GM21576 (cell line): ENCODE measurements around the gene PDLIM1.
A peak's percentile ranks its signal among the peaks of the same experiment; 100 is the strongest.

ENCODE experiments used
- ATAC-seq: cut with Tn5 transposase; IDR thresholded peaks from one replicate; pipeline ENCODE4 v1.9.1; 2021; ENCODE audit warnings: mild to moderate bottlenecking, moderate library complexity; ENCODE audit not compliant: unreplicated experiment

Gene PDLIM1

DNA sequence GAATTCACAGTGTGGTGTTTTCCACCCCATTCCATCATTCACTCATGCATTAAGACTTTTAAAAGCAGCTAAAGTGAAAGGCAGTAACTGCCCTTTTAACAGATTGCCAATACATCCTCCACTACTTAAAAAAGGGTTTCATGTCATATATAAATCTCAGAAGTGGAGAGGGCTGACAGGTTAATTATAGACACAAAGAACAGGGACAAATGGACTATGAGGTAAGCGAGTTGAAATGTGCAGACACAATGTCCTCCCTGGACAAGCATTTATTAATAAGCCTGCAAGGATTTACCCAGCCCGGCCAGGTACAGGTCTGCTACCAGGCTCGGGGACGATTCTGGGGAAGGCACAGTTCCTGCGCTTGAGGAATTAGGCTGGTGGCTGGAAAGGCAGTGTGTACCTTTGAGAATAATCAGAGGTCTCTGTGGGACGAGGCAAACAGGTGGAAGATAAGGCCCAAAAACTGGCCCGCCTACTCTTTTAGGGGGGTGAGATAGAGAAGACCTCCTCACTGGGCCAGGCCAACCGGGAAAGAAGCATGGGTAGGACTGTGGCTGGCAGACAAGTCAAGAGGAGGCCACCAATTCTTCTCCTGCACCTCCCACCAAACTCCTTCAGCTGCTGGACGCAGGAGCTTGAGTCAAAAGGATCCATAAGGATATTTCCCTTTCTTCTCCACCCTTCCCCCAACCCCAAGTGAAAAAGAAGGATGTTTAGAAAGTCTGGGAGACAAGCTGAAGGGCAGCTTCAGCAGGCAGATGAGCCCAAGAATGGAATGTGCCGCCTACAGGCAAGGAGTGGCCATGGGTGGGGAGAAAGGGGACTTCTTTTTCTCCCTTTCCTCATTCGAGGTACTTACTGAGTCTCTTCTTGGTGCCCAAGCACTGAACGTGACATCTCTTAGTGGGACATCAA is 1.5 kb downstream of the PDLIM1 start:
- no peak for ATAC-seq

DNA sequence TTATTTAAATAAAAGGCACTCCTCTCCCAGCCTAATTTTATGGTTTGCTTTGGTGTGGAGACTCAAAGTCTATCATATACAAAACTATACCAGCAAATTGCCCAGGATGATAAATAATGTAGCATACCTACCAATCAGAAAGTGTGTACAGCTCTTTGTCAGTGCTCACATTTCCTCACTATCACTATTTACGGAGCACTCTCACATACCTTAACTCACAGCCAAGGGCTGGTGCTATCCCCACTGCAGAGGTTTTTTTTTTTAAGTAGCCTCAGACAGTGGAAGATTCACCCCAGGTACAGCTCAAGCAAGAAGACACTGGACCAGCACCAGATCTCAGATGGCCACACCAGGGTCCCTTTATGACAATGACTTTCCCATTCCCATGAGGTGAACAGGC is 2.5 kb downstream of the PDLIM1 start:
- ATAC-seq = no peak

DNA sequence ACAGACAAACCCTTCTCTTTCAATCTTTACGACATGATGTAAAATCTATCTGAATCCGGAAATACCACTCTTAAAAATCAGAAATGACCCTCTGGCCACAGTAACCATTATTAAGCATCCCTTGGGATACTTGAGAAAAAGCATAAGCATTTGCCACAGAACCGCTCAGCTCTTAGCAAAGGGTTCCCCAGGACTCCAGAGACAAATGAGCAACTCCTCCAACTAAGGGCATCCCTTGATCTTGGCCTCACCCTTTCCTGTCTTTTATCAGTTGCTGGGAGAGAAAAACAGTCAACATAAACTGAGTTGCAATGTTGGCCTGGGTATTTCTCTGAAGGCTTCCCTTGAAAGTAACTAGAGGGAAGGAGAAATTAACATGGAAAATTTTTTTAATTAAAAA is 3.5 kb downstream of the PDLIM1 start:
- no peak for ATAC-seq

DNA sequence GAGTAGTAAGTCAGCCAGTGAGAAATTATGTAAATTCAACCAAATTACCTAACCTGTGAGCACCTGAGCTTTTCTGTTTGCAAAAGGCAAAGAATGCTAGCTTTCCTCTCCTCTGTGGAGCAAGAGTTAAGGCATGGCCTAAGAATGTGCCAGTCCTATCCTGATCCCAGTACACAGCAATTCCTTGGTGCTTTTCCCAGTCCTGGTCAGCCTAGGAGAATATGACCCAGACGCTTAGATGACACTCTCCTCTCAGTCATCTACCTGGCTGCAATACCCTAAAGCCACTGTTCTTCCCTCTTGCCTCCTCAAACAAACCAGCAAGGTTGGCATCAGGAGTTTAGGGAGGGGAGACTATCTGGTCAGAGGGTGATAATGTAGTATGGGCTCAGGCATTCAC is 4.1 kb downstream of the PDLIM1 start:
- no peak for ATAC-seq

DNA sequence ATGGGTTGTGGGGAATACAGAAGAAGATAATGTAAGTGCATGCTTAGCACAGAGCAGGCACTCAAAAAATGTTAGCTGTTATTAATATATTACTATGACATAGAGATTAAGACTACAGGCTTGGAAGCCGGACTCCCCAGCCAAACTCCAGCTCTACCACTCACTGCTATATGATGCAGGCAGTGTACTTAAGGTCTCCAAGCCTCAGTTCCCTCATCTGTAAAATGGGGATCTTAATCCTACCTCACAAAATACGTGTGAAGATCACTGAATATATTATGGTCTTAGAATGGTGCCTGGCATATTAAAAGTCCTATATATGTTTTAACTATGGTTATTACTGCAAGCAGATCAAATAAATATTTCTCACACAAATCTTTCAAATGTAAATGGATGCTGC is 5.2 kb downstream of the PDLIM1 start:
- no peak for ATAC-seq

DNA sequence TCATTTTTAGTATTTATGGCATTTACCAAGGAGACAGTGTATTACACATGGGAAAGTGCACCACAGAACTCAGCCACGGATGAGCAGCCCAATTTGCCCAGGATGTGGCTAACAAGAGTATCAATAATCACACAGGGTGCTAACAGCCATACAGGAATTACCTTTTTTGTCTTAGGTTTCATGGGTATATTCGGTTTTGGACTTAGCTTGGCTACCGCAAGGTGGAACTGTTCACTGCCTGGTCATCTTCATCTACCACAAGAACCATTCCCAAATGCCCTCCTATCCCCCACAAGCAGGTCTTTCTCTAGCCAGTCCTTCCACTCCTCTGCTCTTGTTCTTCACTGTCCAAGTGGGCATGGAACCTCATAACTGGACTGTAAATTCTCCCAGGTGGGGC is 6.0 kb downstream of the PDLIM1 start:
- ATAC-seq = no peak

DNA sequence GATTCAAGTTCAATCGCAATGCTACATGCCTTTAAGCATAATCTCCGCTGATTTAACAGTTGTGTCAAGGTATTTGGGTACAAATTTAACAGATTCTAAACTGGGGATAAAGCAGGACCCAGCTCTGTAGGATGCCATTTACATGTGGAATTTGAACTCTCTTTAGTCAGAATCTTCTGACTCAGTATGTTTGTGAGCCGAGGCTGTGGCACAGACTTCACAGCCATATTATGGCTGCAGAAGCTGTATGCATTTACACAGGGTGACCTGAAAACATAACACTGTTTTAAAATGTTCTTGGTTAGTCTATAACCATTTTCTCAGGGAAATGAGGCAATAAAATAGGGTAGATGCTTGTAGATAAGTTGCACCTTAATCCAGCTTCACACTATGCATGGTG is 8.7 kb downstream of the PDLIM1 start:
- no peak for ATAC-seq

DNA sequence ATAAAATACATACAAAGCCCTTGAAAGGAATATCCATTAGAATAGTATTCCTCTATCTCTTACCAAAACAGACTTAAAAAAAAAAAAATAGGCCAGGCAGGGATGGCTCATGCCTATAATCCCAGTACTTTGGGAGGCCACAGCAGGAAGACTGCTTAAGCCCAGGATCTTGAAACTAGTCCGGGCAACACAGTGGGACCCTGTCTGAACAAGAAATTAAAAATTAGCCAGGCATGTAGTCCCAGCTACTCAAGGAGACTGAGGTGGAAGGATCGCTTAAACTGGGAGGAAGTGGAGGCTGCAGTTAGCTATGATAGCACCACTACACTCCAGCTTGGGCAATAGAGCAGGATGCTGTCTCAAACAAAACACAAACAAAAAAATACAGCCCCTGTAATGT is 9.6 kb downstream of the PDLIM1 start:
- ATAC-seq = no peak

DNA sequence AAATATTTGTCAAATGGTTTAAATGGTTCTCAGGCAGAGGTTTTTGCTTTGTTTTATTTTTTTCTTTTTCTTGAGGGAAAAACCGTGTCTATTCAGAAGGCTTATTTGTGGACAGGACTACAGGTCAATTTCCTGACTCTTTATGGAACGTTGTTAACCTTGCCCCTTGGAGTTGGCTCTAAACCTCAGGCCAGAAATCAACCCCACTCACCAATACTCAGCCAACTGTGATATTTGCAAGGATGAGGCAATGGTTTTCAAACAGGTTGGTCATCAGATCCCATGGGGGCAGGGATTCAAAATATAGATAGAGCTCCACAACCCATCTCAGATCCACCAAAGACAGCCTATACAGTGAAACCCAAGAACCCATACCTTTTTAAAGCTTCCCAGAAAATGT is 10.2 kb downstream of the PDLIM1 start:
- ATAC-seq = no peak

DNA sequence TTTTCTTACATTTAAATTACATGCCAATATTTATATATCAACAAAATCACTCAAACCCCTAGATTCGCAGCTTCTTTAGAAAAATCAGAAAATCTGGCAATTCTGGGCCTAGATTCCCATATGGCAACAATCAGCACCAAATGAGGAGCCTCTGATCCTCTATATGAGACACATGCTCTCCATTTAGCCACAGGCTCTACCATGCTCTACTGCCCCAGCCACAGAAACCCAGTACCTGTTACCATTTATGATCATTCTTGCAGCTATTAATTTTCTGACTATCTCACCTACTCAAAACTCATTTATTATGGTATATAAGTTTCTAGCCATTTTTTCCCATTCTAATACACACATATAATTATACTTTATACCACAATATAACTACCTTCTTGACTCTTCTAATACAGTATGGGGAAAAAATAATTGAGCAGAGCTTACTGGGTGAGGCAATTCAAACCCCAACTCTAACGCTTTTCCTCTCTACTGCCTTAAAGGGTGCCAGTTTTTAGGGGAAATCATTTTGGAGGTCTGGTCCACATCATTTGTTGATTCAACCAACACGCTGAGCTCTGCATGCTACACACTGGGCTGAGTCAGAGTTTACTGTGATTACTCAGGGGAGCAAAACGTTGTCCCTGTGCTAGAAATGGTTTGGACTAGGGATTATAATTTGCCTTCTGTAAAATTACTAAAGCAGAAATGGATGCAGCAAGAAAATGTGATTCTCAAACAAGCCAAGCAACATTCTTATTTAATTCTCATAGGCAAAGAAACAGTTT is 11.6 kb downstream of the PDLIM1 start:
- no peak for ATAC-seq

DNA sequence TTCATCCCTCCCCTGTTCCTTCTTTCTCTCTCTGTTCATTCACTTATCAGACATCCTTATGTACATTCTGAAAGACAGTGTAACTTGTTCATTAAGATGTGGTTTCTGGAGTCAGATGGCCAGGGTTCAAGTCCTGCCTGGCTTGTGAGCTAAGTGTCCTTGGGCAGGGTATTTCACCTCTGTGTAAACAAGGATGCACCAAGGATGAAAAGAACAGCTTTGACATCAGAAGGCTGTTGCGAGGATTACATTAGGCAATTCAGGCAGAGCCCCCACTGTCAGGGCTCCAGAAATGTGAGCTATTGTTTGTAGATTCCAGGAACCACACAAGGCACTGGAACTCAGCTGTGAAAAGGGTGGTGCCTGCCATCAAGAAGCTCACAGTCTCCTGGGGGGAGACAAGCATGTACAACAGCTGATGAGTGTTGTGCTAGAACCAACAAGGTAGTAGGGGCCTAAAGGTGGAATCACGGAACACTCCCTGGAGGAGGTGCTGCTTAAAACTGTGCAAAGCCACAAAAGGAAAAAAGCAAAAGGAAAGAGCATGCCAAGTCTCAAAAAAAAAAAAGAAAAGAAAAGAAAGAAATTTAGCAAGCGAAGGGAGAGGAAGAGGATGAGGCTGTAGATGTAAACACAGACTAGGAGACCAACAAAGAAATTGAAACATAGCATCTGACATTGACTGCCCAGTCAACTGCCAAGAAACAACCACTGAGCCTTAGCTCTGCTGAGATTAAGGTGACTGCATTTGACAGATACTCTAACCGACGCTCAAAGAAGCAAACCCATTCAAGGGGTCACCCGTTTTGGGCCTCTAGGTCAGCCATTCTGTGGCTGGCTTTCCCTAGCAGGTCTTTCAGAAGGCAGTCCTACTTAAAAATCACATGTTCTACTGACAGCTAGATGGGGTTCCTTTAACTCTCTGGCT is 12.5 kb downstream of the PDLIM1 start:
- no peak for ATAC-seq

DNA sequence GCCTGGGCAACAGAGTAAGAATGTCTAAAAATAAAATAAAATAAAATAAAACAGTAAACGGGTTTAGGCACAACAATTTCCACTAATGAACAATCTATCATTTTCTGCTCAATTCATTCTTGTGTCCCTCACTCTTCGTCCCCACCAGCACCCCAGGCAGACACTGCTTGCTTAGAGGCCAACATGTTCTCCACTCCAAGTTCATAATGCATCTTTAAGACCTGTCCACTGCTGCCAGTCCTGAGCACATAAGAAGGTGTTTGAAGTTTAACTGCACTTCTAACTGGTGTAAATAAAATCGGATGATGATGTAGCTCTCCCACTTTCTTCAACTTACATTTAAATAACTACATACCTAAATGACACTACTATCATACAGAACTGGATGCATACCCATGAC is 13.2 kb downstream of the PDLIM1 start:
- ATAC-seq = no peak

DNA sequence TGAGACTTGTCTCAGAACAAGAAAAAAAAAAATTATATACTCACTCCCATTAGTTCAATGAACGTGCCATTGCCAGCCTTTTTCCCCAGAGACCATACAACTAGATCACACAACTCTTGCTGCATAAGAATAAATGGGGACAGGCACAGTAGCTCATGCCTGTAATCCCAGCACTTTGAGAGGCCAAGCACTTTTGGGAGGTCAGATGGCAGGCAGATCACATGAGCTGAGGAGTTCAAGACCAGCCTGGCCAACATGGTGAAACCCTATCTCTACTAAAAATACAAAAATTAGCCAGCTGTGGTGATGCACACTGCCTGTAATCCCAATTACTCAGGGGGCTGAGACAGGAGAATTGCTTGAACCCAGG is 13.6 kb downstream of the PDLIM1 start:
- ATAC-seq = no peak

DNA sequence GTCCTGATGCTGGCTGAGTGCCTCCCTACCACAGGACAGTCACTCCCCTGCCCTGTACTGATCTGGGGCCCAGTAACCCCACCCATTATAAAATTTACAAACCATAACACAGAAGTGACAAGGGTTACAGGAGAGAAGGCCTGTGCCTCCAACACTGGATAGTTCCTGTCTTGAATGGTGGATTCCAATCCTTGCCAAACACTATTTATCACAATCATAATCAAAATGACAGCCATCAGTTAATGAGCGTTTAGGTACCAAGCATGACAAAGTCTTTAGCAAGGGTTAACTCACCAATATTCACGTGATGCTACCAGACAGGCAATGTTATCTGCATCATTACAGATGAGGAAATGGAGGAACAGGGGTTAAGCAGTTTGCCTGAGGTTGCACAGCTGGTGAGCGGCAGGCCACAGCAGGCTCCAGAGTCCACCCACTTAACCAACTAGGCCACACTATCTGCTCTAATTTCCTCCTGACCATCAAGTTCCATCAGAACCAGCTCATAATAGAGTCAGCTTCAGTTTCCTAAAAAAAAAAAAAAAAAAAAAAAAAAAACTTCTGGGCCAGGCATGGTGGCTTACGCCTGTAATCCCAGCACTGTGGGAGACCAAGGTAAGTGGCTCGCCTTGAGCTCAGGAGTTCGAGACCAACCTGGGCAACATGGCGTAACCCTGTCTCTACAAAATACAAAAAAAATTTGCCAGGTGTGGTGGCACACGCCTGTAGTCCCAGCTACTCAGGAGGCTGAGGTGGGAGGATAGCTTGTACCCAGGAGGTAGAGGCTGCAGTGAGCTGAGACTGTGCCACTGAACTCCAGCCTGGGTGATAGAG is 14.2 kb downstream of the PDLIM1 start:
- ATAC-seq = no peak

DNA sequence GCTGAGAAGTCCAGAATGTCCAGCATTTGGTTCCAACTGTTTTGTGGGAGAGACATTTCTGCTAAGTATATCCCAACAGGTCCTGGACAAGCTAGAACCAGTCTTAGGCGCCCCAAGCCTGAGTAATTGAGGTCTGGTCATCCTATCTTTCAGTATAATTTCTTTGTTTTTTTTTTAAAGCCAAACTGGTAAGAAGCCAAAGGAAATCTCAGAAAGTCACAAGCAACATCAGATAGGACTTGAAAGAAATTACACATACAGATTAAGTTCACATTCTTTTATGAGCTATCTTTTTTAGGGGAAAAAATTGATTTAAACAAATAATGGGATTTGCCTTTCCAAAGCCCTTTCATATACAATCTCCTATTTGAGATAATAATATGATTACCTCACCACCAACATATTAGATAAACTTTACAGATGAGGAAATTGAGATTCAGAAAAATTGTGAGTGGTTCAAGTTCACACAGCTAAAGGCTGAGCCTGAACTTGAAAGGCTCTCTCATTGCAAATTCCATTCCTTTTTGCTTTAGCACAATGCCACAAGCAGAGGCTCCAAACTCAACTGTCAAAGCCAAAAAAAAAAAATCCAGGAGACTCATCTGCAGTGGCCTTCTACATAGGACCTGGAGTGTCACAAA is 15.0 kb downstream of the PDLIM1 start:
- ATAC-seq = no peak

DNA sequence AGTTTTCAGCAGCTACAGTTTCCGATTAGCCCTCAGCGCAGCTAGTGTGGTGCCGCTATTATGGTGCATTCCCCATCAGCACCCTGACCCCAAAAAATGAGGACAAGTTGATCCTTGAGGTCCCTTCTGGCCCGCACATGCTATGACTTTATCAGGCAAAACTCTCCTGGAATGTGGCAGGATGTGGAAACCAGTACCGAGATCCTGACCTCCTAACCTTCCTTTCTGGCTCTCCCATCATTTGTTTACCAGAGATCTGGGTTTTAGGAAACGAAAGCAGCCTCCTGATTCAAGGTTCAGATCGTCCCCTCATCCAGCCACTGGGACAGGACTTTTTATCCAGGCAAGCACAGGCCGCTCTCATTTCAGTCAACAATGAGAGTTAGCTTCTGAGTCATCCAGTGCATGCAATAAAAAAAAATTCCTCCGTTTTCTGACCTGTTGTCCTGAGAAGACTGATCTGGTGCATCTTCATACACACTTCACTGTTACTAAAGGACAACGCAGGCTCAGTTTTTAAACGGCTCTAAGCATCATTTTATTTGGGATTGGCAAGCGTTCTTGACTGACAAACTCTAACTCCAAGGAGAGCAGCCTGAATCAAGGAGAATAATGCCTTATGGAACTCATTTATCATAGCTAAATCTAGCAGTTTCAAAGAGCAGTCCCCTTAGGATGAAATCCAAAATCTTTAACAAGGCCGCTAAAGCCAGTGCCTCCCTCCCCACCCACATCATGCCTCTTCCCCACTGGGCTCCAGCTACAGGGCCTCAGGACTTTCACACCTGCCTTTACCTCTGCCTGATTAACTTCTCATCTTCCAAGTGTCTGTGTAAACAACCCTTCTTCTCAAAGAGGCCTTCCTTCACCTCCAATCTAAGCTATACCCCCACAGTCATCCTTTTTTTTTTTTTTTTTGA is 17.1 kb downstream of the PDLIM1 start:
- no peak for ATAC-seq

DNA sequence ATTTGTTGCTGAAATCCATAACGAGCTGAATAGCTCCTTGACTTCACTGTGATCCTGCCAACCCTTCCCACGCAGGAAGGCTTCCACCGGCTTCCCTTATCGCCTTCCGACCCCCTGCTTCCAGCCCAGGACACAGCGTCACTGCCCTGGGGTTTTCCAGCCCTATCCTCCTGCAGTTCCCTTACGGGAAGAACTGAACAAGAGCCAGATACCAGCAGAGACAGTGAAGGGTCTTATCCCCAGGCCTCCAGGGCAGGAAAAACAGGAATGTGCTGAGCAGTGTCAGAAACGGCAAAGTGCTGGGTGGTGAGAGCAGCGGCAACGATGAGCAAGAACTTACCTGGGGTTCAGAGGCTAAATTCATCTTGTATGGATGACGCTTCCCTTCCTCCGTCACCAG is 22.4 kb downstream of the PDLIM1 start:
- no peak for ATAC-seq

DNA sequence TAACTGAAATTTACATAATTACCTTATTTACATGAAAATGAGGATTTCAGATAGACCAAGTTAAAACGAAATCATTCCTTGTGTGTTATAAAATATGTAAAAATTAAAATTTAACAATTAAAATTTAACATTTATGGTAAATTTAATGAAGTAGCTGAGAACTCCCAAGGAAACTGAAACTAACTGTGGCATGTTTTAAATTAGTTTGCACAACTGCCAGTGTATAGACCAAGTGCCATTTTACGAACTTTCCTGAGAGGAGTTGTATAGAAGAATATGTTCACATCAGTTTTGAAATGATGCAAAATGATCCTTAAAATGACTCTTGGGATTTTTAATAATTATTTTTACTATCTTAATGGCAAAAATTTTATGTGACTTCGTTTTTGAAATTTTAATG is 23.6 kb downstream of the PDLIM1 start:
- ATAC-seq = no peak

DNA sequence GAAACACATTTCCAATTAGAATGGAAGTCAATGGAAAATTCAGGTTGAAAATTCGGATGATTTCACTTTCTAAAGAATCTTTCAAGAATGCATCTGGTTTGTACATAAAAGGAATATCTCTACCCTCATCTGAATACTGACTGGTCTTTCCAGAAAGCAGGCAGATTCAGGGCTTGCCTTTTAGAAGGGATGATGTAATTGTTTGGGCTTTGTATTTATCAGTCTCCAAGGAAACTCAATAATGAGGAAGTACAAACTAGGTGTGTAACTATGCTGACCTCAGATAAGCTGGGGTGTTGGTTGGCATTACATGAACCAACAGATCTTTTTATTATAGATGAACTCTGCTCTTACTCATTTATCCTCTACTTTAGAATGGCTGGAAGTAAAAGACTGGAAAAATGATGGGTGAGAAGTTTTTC is 24.1 kb downstream of the PDLIM1 start:
- peak; percentile 88 for ATAC-seq
